ENCODE data around the gene LBHD1.
A peak's percentile ranks its signal among the peaks of the same experiment; 100 is the strongest.
"Not testable (repeated sequence)": the region's sequence is repeated elsewhere in the genome, so short reads cannot be mapped to it uniquely, and the experiment has no call there.

LBHD1 gene

GRCh38 chr11:62706850-62707247 is 34.8 kb upstream of the LBHD1 start:
- no peak for TF ChIP-seq CTCF (IDR thresholded peaks at IDR 0.05; ENCODE audit: low read depth, low read length)
- DNase-seq (ENCODE audit: extremely low read depth, low read depth) = no peak

GRCh38 chr11:62705880-62706849 is 34.1 kb upstream of the LBHD1 start:
- DNase-seq (ENCODE audit: extremely low read depth, low read depth) = peak; percentile 87
- TF ChIP-seq CTCF (IDR thresholded peaks at IDR 0.05; ENCODE audit: low read depth, low read length) = no peak

- DNase-seq (ENCODE audit: extremely low read depth, low read depth) = no peak
- no peak for TF ChIP-seq CTCF (IDR thresholded peaks at IDR 0.05; ENCODE audit: low read depth, low read length)
These were observed 33.3 kb upstream of the LBHD1 start for GRCh38 chr11:62705413-62705812.

GRCh38 chr11:62703921-62704320 is 31.9 kb upstream of the LBHD1 start:
- not testable (repeated sequence) for DNase-seq (ENCODE audit: extremely low read depth, low read depth)

GRCh38 chr11:62702246-62702645 is 30.2 kb upstream of the LBHD1 start:
- no peak for DNase-seq (ENCODE audit: extremely low read depth, low read depth)

GRCh38 chr11:62694455-62695167 is 22.5 kb upstream of the LBHD1 start:
- peak; percentile 69 for DNase-seq (ENCODE audit: extremely low read depth, low read depth)
- TF ChIP-seq CTCF (IDR thresholded peaks at IDR 0.05; ENCODE audit: low read depth, low read length) = peak; percentile 93

More at GRCh38 chr11:62702246-62702645, 30.2 kb upstream of the LBHD1 start:
- no peak for TF ChIP-seq CTCF (IDR thresholded peaks at IDR 0.05; ENCODE audit: low read depth, low read length)

GRCh38 chr11:62693624-62694023 is 21.6 kb upstream of the LBHD1 start:
- DNase-seq (ENCODE audit: extremely low read depth, low read depth) = not testable (repeated sequence)

GRCh38 chr11:62689421-62690183 is 17.5 kb upstream of the LBHD1 start, which contains the start of gene LRRN4CL:
Gene LRRN4CL, minus strand, starts transcription at chr11:62689530. Its CDS starts 1,022 bp downstream, at chr11:62688508.
- peak; percentile 95 for DNase-seq (ENCODE audit: extremely low read depth, low read depth)

More at GRCh38 chr11:62689421-62690183, 17.5 kb upstream of the LBHD1 start, which contains the start of gene LRRN4CL:
- no peak for TF ChIP-seq CTCF (IDR thresholded peaks at IDR 0.05; ENCODE audit: low read depth, low read length)
